HepG2 (cell line): ENCODE results near the gene ADAMTS2. TPM values are rescaled to one million over a fixed set of nuclear protein-coding genes. Genes with fewer than 3 reads are reported as not detected.

Experiments used
- ATAC-seq: fragments of 200-7000 bp; cut with Tn5 transposase; 3 replicates; pipeline ENCODE4 v1.9.1; 2020; ENCODE audit warnings: mild to moderate bottlenecking, moderate library complexity
- BruUV-seq: library from RNA; stranded (reverse); fragments of 400-500 nt; replicated peaks from 2 replicates; lab custom pipeline; 2021; lab: Mats Ljungman, UMichigan
- CTCF ChIA-PET: fragments of 300-600 bp; formaldehyde crosslinking; extraction: SDS; loops from one replicate; lab custom pipeline; 2021; ENCODE audit warnings: low total read pairs, inconsistent platforms, low intra/inter-chr PET ratio; lab: Yijun Ruan, JAX
- POLR2A ChIA-PET: fragments of 350-600 bp; sonication (Branson Sonifier 250); formaldehyde crosslinking; loops from one replicate; lab custom pipeline; 2020; ENCODE audit warnings: antibody characterized with exemption, inconsistent platforms; lab: Yijun Ruan, JAX
- DNase-seq: peaks from one replicate; pipeline ENCODE4 v3.0.0-alpha.2; 2015; ENCODE audit warnings: low spot score
- FAIRE-seq: peaks from 3 replicates; lab custom pipeline; 2011; peaks lifted over from hg19 to GRCh38; lab: Jason Lieb, UNC
- H2AFZ ChIP-seq: one replicate; pipeline ENCODE4 v1.6.1; 2011; ENCODE audit warnings: low read length, inconsistent platforms
- H3K27ac ChIP-seq: fragments of 300-600 bp; 3 replicates; pipeline ENCODE4 v1.8.0; 2011; ENCODE audit warnings: mixed run types, mild to moderate bottlenecking, mixed read lengths, low read length, inconsistent platforms; ENCODE audit not compliant: insufficient read depth; ENCODE audit errors: extremely low read length
- H3K27me3 ChIP-seq, 2 experiments: fragments of 200-600 bp in 1 of 2; 2 replicates in 1 of 2; 3 replicates in 1 of 2; pipeline versions ENCODE4 v1.6.0 to v1.8.0; 2011; ENCODE audit warnings: low read length in 2 of 2, mild to moderate bottlenecking in 2 of 2, moderate library complexity in 2 of 2, inconsistent platforms in 1 of 2; ENCODE audit not compliant: insufficient read depth in 2 of 2, control insufficient read depth in 1 of 2
- H3K36me3 ChIP-seq, 2 experiments: fragments of 200-600 bp in 1 of 2; replicated peaks in 1 of 2; 2 replicates in 1 of 2; 3 replicates in 1 of 2; pipeline versions ENCODE4 v1.5.1 to v1.8.0; 2011; ENCODE audit warnings: low read length in 2 of 2, inconsistent platforms in 1 of 2; ENCODE audit not compliant: insufficient read depth in 2 of 2, control insufficient read depth in 1 of 2
- H3K4me1 ChIP-seq: 2 replicates; pipeline ENCODE4 v1.5.1; 2012; ENCODE audit warnings: low read length, inconsistent platforms; ENCODE audit not compliant: insufficient read depth
- H3K4me2 ChIP-seq: 2 replicates; pipeline ENCODE4 v1.6.0; 2011; ENCODE audit warnings: low read depth, low read length, inconsistent platforms
- H3K4me3 ChIP-seq, 3 experiments: fragments of 200-600 bp in 1 of 3; sonication (generic), shearing (Covaris generic) in 1 of 3; replicated peaks in 1 of 3; 2 replicates each; pipeline ENCODE4 v1.5.1; 2011 to 2016; ENCODE audit warnings: low read length in 3 of 3, inconsistent platforms in 2 of 3, low read depth in 2 of 3, mild to moderate bottlenecking in 2 of 3, control low read depth in 1 of 3, mixed read lengths in 1 of 3; ENCODE audit not compliant: insufficient read depth in 1 of 3
- H3K79me2 ChIP-seq: one replicate; pipeline ENCODE4 v1.6.1; 2011; ENCODE audit warnings: low read length, inconsistent platforms; ENCODE audit not compliant: insufficient read depth
- H3K9ac ChIP-seq: 2 replicates; pipeline ENCODE4 v1.6.0; 2011; ENCODE audit warnings: mild to moderate bottlenecking, low read depth, low read length, inconsistent platforms; ENCODE audit not compliant: insufficient read depth
- H3K9me3 ChIP-seq: 2 replicates; pipeline ENCODE4 v1.5.1; 2012; ENCODE audit warnings: mild to moderate bottlenecking, low read length
- H4K20me1 ChIP-seq: 2 replicates; pipeline ENCODE4 v1.6.0; 2011; ENCODE audit warnings: inconsistent platforms, mild to moderate bottlenecking, low read length, moderate library complexity; ENCODE audit not compliant: insufficient read depth
- ARNT2 ChIP-seq: sonication (generic); formaldehyde crosslinking; IDR thresholded peaks from 2 replicates; pipeline ENCODE4 v1.8.0; 2022; ENCODE audit warnings: mild to moderate bottlenecking, low read depth, missing genetic modification reagents, moderate library complexity
- CBFB ChIP-seq: sonication (generic); formaldehyde crosslinking; IDR thresholded peaks from 2 replicates; pipeline ENCODE4 v1.4.0; 2020; ENCODE audit warnings: missing genetic modification reagents
- CHCHD3 ChIP-seq: sonication (generic); formaldehyde crosslinking; IDR thresholded peaks from 2 replicates; pipeline ENCODE4 v1.8.0; 2022; ENCODE audit warnings: mild to moderate bottlenecking, missing genetic modification reagents, moderate library complexity
- CHD2 ChIP-seq: IDR thresholded peaks from 2 replicates; pipeline ENCODE4 v1.6.1; 2011; ENCODE audit warnings: low read depth, low read length, improper control_type of control experiment
- FLYWCH1 ChIP-seq: sonication (generic); formaldehyde crosslinking; IDR thresholded peaks from 2 replicates; pipeline ENCODE4 v1.8.1; 2023; ENCODE audit warnings: mild to moderate bottlenecking, missing genetic modification reagents
- GABPA ChIP-seq, 2 experiments: IDR thresholded peaks; 2 replicates each; pipeline ENCODE4 v1.6.1; 2011 to 2016; ENCODE audit warnings: low read depth in 2 of 2, low read length in 1 of 2, missing biosample characterization in 1 of 2, missing genetic modification characterization in 1 of 2
- GFI1 ChIP-seq: sonication (generic); formaldehyde crosslinking; IDR thresholded peaks from 2 replicates; pipeline ENCODE4 v1.5.0; 2020; ENCODE audit warnings: missing genetic modification reagents, mild to moderate bottlenecking, borderline replicate concordance
- HCFC1 ChIP-seq: fragments of 150-350 bp; IDR thresholded peaks from 2 replicates; pipeline ENCODE4 v1.6.1; 2014; ENCODE audit warnings: low read depth, low read length
- HNF4A ChIP-seq: sonication (generic); formaldehyde crosslinking; IDR thresholded peaks from 2 replicates; pipeline ENCODE4 v1.4.0; 2020; ENCODE audit warnings: missing genetic modification reagents
- KAT7 ChIP-seq: IDR thresholded peaks from 2 replicates; pipeline ENCODE4 v1.6.1; 2018; ENCODE audit warnings: borderline replicate concordance, missing compliant biosample characterization
- MED13 ChIP-seq: sonication (generic); formaldehyde crosslinking; IDR thresholded peaks from 2 replicates; pipeline ENCODE4 v1.5.0; 2020; ENCODE audit warnings: missing genetic modification reagents
- NFIB ChIP-seq: sonication (generic); formaldehyde crosslinking; IDR thresholded peaks from 2 replicates; pipeline ENCODE4 v1.9.0; 2021; ENCODE audit warnings: missing genetic modification reagents, mild to moderate bottlenecking, borderline replicate concordance
- RBM22 ChIP-seq: fragments of 200-400 bp; formaldehyde crosslinking; optimal IDR thresholded peaks from 2 replicates; pipeline ENCODE3; 2017; ENCODE audit warnings: mild to moderate bottlenecking, low read length, moderate library complexity
- TBP ChIP-seq: sonication (generic); formaldehyde crosslinking; IDR thresholded peaks from 2 replicates; pipeline ENCODE4 v1.5.0; 2020; ENCODE audit warnings: missing genetic modification reagents
- ZNF160 ChIP-seq: sonication (generic); formaldehyde crosslinking; IDR thresholded peaks from 2 replicates; pipeline ENCODE4 v1.8.0; 2022; ENCODE audit warnings: mild to moderate bottlenecking, inconsistent platforms, missing genetic modification reagents
- ZNF224 ChIP-seq: sonication (generic); formaldehyde crosslinking; IDR thresholded peaks from 2 replicates; pipeline ENCODE4 v1.5.0; 2020; ENCODE audit warnings: mild to moderate bottlenecking, missing genetic modification reagents
- WGBS: methylation state at CpG from one replicate; pipeline ENCODE4 v1.1.6; 2017; ENCODE audit warnings: low lambda C conversion rate; 5-methylcytosine and 5-hydroxymethylcytosine counted together
- in situ Hi-C: cut with HindIII; loops from 2 replicates; pipeline ENCODE4 v1.10.0; 2017; ENCODE audit warnings: low pct_unique_long_range_greater_than_20kb; ENCODE audit not compliant: extremely low pct_ligation_motif_present
- intact Hi-C: fragments of 100-400 bp; cut with micrococcal nuclease; formaldehyde crosslinking; loops from one replicate; pipeline ENCODE4 v1.10.0; 2022; ENCODE audit not compliant: unreplicated experiment
- polyA plus RNA-seq, 8 experiments: library from polyadenylated mRNA; depleted of rRNA in 3 of 8; stranded (reverse) in 7 of 8; unstranded in 1 of 8; fragments of >200 nt; fragmentation: Illumina TruSeq in 4 of 8; extraction: Trizol in 4 of 8; gene quantifications; 2 replicates each; pipeline versions ENCODE4 v1.2.1 to v1.2.3, GENCODE V29; 2011 to 2016; ENCODE audit warnings: low read depth in 4 of 8, missing spikeins in 1 of 8, mixed read lengths in 1 of 8; ENCODE audit not compliant: insufficient read depth in 1 of 8
- total RNA-seq, 5 experiments: library from RNA; depleted of rRNA; stranded (reverse); fragments of >200 nt; fragmentation: Illumina TruSeq; extraction: Trizol; gene quantifications; 2 replicates each; pipeline ENCODE4 v1.2.3, GENCODE V29; 2016; ENCODE audit warnings: low read depth in 1 of 5
- TF ChIP-seq, protein P1 (sequence below): sonication (generic); formaldehyde crosslinking; IDR thresholded peaks from 2 replicates; pipeline ENCODE4 v1.8.1; 2023; ENCODE audit warnings: mild to moderate bottlenecking, missing genetic modification reagents, borderline replicate concordance
- TF ChIP-seq, protein P2 (sequence below): sonication (generic); formaldehyde crosslinking; IDR thresholded peaks from 2 replicates; pipeline ENCODE4 v1.4.0; 2020; ENCODE audit warnings: missing genetic modification reagents

Gene ADAMTS2
- total and polyA plus RNA-seq, 2 of the 13 experiments (the other 11 are each of a cell fraction or from before 2014, with no cell fraction given), result 0.24 to 3.5 TPM

DNA sequence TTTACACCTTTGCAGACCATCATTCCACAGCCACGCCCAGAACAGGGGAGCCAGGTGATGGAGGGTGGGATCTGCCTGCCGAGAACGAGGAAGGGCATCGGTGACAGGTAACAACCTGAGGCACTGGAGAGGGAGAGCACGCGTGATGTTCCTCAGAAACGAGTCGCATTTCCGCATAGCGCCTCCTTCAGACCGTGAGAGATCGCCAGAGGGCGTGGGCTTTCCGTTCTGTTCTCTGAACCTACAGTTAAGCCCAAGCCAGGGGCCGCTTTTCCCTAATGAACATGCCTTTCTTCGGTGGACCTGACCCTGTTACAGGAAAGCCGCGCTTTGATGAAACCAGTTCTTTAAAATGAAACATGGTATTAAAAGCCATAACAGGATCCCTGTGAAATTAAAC, 17.1 kb upstream of the ADAMTS2 start:
- no peaks in the 10 kb centered on the region for H3K4me1 ChIP-seq
- H3K4me2 ChIP-seq, result no peak overlapping the region
- in situ Hi-C loops, result no loop called here
- FAIRE-seq (no peak), ATAC-seq (no peak), DNase-seq (no peak)
- intact Hi-C loops, result loop anchor here (5.0 kb wide), 1 partner anchor 310 kb away; no protein-coding TSS in a partner anchor
- no peak for TF ChIP-seq KAT7
- no peak for TF ChIP-seq HCFC1
- TF ChIP-seq, protein P1, sequence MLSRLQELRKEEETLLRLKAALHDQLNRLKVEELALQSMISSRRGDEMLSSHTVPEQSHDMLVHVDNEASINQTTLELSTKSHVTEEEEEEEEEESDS (CRISPR knock-in tag), result no peak
- peaks cover 1 to 9% of the 10 kb centered on the region in 2 experiments; a peak in 2 of 5 replicates for H3K27me3 ChIP-seq
- H3K4me3 ChIP-seq, result no peak overlapping the region
- ChIA-PET POLR2A (no interaction called here), CTCF (no interaction called here)
- no peaks in the 10 kb centered on the region for H3K9me3 ChIP-seq
- H4K20me1 ChIP-seq, result no peaks in the 10 kb centered on the region
- no peak overlapping the region for H3K9ac ChIP-seq
- H3K27ac ChIP-seq, result no peak overlapping the region
- no peaks in the 10 kb centered on the region for H3K79me2 ChIP-seq
- no peak overlapping the region for H2AFZ ChIP-seq
- no peaks in the 10 kb centered on the region for H3K36me3 ChIP-seq
- BruUV-seq, result no TSS peak
- 64% methylated on average over 18 of the region's 18 CpGs for WGBS

DNA sequence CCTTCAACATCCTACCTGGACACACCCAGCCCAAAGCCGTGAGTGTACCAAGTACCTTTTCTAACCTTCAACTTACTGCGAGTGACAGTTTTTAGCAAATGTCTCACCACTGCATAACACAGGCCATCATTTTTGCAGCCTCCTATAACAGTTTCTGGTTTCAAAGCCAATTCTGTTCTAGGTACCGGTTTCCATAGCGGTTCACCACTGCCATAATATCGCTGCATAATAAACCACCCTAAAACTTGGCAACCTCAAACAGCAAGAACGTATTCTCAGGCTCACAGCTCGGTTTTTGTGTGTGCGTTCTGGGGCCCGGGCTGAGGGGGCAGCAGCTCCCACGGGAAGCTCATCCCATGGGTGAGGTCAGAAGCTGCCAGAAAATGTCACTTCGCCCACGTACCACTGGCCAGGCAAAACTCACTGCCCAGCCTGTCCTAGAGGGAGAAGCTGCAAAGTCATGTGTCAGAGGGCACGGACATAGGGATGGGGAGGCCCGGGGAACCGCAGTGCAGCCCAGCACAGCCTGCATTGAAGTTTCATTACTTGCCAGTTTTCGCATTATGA, 15.9 kb upstream of the ADAMTS2 start:
- Histone ChIP-seq H3K79me2 (no peaks in the 10 kb centered on the region), H3K4me2 (no peak overlapping the region), H3K9me3 (no peaks in the 10 kb centered on the region), H3K4me1 (no peaks in the 10 kb centered on the region), H3K27me3 (peaks cover under 1 to 1% of the 10 kb centered on the region in 2 experiments; a peak in 2 of 5 replicates), H2AFZ (no peak overlapping the region), H3K27ac (no peak overlapping the region), H3K36me3 (no peaks in the 10 kb centered on the region), H4K20me1 (no peaks in the 10 kb centered on the region), H3K4me3 (no peak overlapping the region), H3K9ac (no peak overlapping the region)
- in situ Hi-C loops, result no loop called here
- no peak for FAIRE-seq
- ChIA-PET CTCF (no interaction called here), POLR2A (no interaction called here)
- ATAC-seq, result no peak
- intact Hi-C loops, result loop anchor here (5.0 kb wide), 1 partner anchor 309 kb away; no protein-coding TSS in a partner anchor
- 41% methylated on average over 10 of the region's 16 CpGs for WGBS
- BruUV-seq, result no TSS peak
- DNase-seq, result no peak
- TF ChIP-seq FLYWCH1 (CRISPR knock-in tag) (no peak), ARNT2 (CRISPR knock-in tag) (no peak), RBM22 (no peak), NFIB (CRISPR knock-in tag) (no peak), CBFB (no peak), HNF4A (CRISPR knock-in tag) (no peak), ZNF160 (CRISPR knock-in tag) (no peak), ZNF224 (no peak), GFI1 (no peak), TBP (CRISPR knock-in tag) (no peak), MED13 (CRISPR knock-in tag) (no peak), GABPA (IDR thresholded peaks at IDR 0.05; ENCODE audit: low read depth, low read length) (no peak), GABPA (CRISPR knock-in tag; IDR thresholded peaks at IDR 0.05; ENCODE audit: low read depth) (no peak), CHCHD3 (CRISPR knock-in tag) (no peak), CHD2 (no peak)
- TF ChIP-seq, protein P2, sequence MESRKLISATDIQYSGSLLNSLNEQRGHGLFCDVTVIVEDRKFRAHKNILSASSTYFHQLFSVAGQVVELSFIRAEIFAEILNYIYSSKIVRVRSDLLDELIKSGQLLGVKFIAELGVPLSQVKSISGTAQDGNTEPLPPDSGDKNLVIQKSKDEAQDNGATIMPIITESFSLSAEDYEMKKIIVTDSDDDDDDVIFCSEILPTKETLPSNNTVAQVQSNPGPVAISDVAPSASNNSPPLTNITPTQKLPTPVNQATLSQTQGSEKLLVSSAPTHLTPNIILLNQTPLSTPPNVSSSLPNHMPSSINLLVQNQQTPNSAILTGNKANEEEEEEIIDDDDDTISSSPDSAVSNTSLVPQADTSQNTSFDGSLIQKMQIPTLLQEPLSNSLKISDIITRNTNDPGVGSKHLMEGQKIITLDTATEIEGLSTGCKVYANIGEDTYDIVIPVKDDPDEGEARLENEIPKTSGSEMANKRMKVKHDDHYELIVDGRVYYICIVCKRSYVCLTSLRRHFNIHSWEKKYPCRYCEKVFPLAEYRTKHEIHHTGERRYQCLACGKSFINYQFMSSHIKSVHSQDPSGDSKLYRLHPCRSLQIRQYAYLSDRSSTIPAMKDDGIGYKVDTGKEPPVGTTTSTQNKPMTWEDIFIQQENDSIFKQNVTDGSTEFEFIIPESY, result no peak
